Prostate gland (tissue), 2 donors: ENCODE results near the gene FOXRED1. TPM values are rescaled to one million over a fixed set of nuclear protein-coding genes. Genes with fewer than 3 reads are reported as not detected.

ENCODE experiments used
- DNase-seq: peaks from one replicate; pipeline ENCODE4 v3.0.0-alpha.2; 2019; ENCODE audit warnings: low spot score
- H3K27ac ChIP-seq, 2 donors: fragments of 200-600 bp; sonication (generic); 2 replicates each; pipeline ENCODE4 v1.5.1; 2017 to 2019
- H3K27me3 ChIP-seq: fragments of 200-600 bp; sonication (generic); replicated peaks from 2 replicates; pipeline ENCODE4 v1.5.1; 2019; ENCODE audit not compliant: insufficient read depth
- H3K36me3 ChIP-seq, 2 donors: fragments of 200-600 bp; sonication (generic); 1 replicate in 1 of 2; 2 replicates in 1 of 2; pipeline versions ENCODE4 v1.5.1 to v1.8.1; 2017 to 2019
- H3K4me1 ChIP-seq: fragments of 200-600 bp; sonication (generic); replicated peaks from 2 replicates; pipeline ENCODE4 v1.5.1; 2019
- H3K4me3 ChIP-seq, 2 donors: fragments of 200-600 bp; sonication (generic); 2 replicates each; pipeline ENCODE4 v1.5.1; 2017 to 2019
- H3K9me3 ChIP-seq: fragments of 200-600 bp; sonication (generic); 2 replicates; pipeline ENCODE4 v1.5.1; 2017
- POLR2A ChIP-seq: fragments of 450-650 bp; IDR thresholded peaks from one replicate; pipeline ENCODE4 v1.6.1; 2016; ENCODE audit warnings: antibody characterized with exemption, mild to moderate bottlenecking
- POLR2AphosphoS5 ChIP-seq: sonication (generic); formaldehyde crosslinking; IDR thresholded peaks from one replicate; pipeline ENCODE4 v1.6.1; 2017; ENCODE audit warnings: antibody characterized with exemption
- WGBS: methylation state at CpG from one replicate; pipeline ENCODE4 v1.1.5; 2018; 5-methylcytosine and 5-hydroxymethylcytosine counted together
- intact Hi-C: fragments of 100-400 bp; cut with DNase I; formaldehyde crosslinking; loops from one replicate; pipeline ENCODE4 v1.14.2; 2022
- total RNA-seq, 2 donors: library from RNA; depleted of rRNA; stranded (reverse); fragments of >200 nt; gene quantifications; one replicate each; pipeline ENCODE4 v1.1.0, GENCODE V29; 2016
- TF ChIP-seq, protein P1 (sequence below), 4 experiments: fragments of 200-600 bp in 2 of 4; fragments of 450-650 bp in 2 of 4; sonication (generic) in 2 of 4; IDR thresholded peaks; 1 replicate in 3 of 4; 2 replicates in 1 of 4; pipeline ENCODE4 v1.5.1; 2016 to 2019; ENCODE audit warnings: antibody characterized with exemption in 4 of 4, mild to moderate bottlenecking in 2 of 4, moderate library complexity in 2 of 4

Gene FOXRED1
- total RNA-seq, 2 donors from 2014 or later = 23.9 to 44.0 TPM

DNA sequence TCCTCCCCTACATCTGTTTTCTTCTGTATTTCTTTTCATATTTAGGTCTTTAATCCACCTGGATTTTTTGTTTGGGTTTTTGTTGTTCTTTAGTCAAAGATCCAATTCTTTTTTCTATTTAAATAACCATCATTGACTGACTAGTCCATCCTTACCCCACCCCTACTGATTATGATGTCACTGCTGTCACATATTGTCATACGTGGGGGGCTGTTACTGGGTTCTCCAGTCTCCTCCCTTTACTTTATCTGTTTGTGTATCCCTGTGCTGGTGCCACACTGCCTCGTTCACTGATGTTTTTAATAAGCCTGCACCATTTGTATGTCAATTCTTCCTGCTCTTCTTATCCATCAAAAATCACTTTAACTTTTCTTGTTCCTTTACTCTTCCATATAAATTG, 28.1 kb downstream of the FOXRED1 start:
- DNase-seq = no peak
- Histone ChIP-seq H3K27me3 (no peaks in the 10 kb centered on the region), H3K27ac (no peak overlapping the region), H3K4me3 (no peak overlapping the region), H3K36me3 (peaks cover 4 to 8% of the 10 kb centered on the region in 2 donors), H3K9me3 (no peaks in the 10 kb centered on the region), H3K4me1 (no peaks in the 10 kb centered on the region)
- TF ChIP-seq, protein P1, sequence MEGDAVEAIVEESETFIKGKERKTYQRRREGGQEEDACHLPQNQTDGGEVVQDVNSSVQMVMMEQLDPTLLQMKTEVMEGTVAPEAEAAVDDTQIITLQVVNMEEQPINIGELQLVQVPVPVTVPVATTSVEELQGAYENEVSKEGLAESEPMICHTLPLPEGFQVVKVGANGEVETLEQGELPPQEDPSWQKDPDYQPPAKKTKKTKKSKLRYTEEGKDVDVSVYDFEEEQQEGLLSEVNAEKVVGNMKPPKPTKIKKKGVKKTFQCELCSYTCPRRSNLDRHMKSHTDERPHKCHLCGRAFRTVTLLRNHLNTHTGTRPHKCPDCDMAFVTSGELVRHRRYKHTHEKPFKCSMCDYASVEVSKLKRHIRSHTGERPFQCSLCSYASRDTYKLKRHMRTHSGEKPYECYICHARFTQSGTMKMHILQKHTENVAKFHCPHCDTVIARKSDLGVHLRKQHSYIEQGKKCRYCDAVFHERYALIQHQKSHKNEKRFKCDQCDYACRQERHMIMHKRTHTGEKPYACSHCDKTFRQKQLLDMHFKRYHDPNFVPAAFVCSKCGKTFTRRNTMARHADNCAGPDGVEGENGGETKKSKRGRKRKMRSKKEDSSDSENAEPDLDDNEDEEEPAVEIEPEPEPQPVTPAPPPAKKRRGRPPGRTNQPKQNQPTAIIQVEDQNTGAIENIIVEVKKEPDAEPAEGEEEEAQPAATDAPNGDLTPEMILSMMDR (IDR thresholded peaks at IDR 0.05) = no peak
- no peak for TF ChIP-seq POLR2A
- TF ChIP-seq POLR2AphosphoS5 = no peak
- intact Hi-C loops = no loop called here
- WGBS = 67% methylated on average over 2 of the region's 2 CpGs

DNA sequence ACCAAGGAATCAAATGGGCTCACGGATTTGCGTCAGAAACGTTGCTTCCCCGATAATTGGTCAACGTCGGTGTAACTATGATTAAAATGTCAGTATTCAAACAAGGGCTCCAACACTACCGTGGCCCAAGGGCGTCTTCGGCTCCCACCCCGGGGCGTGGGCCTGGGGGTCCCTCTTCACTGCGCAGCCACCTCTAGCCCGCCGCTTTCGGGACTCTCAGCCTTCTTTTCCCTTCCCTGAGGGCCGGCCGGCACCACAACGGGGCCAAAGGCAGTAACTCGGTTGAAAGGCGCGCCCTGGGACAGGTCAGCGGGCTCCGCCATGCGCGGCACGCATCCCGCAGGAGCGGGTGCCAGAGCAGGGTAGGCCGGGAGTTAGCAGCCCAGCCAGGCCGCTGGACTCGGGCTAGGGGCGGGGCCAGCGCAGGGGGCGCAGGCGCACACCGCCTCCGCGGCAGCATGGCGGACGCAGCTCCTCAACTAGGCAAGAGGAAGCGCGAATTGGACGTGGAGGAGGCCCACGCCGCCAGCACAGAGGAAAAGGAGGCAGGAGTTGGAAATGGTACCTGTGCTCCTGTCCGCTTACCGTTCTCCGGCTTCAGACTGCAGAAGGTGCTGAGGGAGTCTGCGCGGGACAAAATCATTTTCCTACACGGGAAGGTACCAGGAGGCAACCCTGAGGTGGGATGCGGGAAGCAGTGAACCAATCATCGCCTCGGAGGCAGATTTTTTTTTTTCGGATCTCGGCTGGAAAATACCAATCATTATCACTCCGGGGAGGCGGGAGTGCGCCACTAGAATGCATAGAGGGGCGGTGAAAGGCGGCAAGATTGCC, 34.9 kb downstream of the FOXRED1 start, which contains the start of gene DCPS:
TSS of gene DCPS (plus strand) at position 438 of the 834 bp plus-strand sequence. CDS start at position 459, 21 bp downstream.
- Histone ChIP-seq H3K4me1 (no peaks in the 10 kb centered on the region), H3K27ac (peak within 1 kb of the TSS; percentile 83 to 91), H3K4me3 (peak within 1 kb of the TSS; percentile 52 to 54), H3K27me3 (no peaks in the 10 kb centered on the region), H3K36me3 (no peaks in the 10 kb centered on the region), H3K9me3 (no peaks in the 10 kb centered on the region)
- TF ChIP-seq, protein P1 (IDR thresholded peaks at IDR 0.05) = peak in 1 of 4 experiments; percentile 22
- peak; percentile 87 for TF ChIP-seq POLR2AphosphoS5
- TF ChIP-seq POLR2A = peak; percentile 68
- peak; percentile 87 for DNase-seq
- under 1% methylated on average over 56 of the region's 61 CpGs for WGBS
- intact Hi-C loops = no loop called here

DNA sequence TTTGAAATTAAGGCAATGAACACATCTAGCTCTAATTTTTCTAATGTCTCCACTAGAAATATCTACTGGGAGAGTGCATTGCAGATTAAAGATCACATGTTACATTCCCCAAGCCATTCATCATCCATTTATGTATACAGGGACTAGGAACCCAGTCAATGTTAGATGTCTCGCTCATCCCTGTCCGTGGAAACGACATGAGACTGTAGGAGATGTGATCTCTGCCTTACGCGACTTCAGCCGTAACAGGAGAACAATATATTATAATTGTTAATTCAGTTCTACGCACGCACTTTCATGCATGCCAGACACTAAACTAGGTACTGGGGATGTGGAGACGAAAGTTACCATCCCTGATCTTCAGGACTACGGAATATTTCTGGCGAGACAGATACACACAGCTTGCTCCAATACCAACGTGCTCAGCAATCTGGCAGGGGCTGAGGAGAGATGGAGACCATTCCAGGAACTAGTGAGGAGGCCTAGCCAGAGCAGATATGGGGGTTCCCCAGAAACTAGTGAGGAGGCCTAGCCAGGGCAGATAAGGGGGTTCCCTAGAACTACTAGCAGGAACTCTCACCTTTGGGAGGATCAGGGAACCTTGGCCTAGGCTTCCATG, 35.6 kb downstream of the FOXRED1 start:
- DNase-seq = no peak
- no peaks in the 10 kb centered on the region for H3K9me3 ChIP-seq
- 21% methylated on average over 12 of the region's 12 CpGs for WGBS
- peak overlapping the region; percentile 83 to 91 for H3K27ac ChIP-seq
- H3K4me3 ChIP-seq = peak overlapping the region; percentile 52 to 54
- no peaks in the 10 kb centered on the region for H3K4me1 ChIP-seq
- no peaks in the 10 kb centered on the region for H3K27me3 ChIP-seq
- H3K36me3 ChIP-seq = no peaks in the 10 kb centered on the region
- TF ChIP-seq, protein P1 (IDR thresholded peaks at IDR 0.05) = no peak
- TF ChIP-seq POLR2A = no peak
- no peak for TF ChIP-seq POLR2AphosphoS5
- intact Hi-C loops = no loop called here

GRCh38 chr11:126305699-126306098, 36.7 kb downstream of the FOXRED1 start:
- TF ChIP-seq, protein P1 (IDR thresholded peaks at IDR 0.05) = no peak
- no peak for TF ChIP-seq POLR2A
- DNase-seq = no peak
- 90% methylated on average over 4 of the region's 4 CpGs for WGBS
- H3K9me3 ChIP-seq = no peaks in the 10 kb centered on the region
- H3K36me3 ChIP-seq = no peaks in the 10 kb centered on the region
- H3K27ac ChIP-seq = no peak overlapping the region
- no peaks in the 10 kb centered on the region for H3K4me1 ChIP-seq
- intact Hi-C loops = no loop called here
- H3K4me3 ChIP-seq = no peak overlapping the region
- H3K27me3 ChIP-seq = no peaks in the 10 kb centered on the region
